ENCODE results near the gene KIF26A. TPM values are rescaled to one million over a fixed set of nuclear protein-coding genes. Genes with fewer than 3 reads are reported as not detected.

Gene KIF26A
- total and polyA plus RNA-seq, 2 donors (not counting 1 experiment from before 2014, with no cell fraction given) = 0.15 TPM; not detected in 1

GRCh38 chr14:104144453-104144790 lies 6.0 kb downstream of the KIF26A start:
- no peak overlapping the region for H3K27ac ChIP-seq (ENCODE audit: low read length in 2 of 2)
- Mint-ChIP-seq H3K27me3 (peaks cover 12% of the 10 kb centered on the region), H3K4me1 (no peaks in the 10 kb centered on the region), H3K4me3 (no peak overlapping the region), H3K27ac (no peak overlapping the region), H3K9me3 (ENCODE audit: insufficient read depth) (no peaks in the 10 kb centered on the region)
- H3K4me1 ChIP-seq (ENCODE audit: control insufficient read depth in 2 of 2, insufficient read depth in 2 of 2, low read length in 2 of 2) = no peaks in the 10 kb centered on the region
- no peaks in the 10 kb centered on the region for H3K79me2 ChIP-seq (ENCODE audit: control insufficient read depth, insufficient read depth, low read length)
- H2AFZ ChIP-seq (ENCODE audit: insufficient read depth, low read depth, low read length, poor library complexity, severe bottlenecking) = no peak overlapping the region
- 79% methylated on average over 4 of the region's 4 CpGs for WGBS (ENCODE audit: insufficient coverage)
- ChIA-PET POLR2A (no interaction called here), CTCF (interaction anchor here (0.9 kb wide), 1 partner anchor 496 kb away, joined by 3 read pairs; no protein-coding TSS in a partner anchor)
- H3K4me3 ChIP-seq (ENCODE audit: control extremely low read depth in 1 of 5, extremely low read depth in 1 of 5, insufficient read depth in 1 of 5, low read depth in 2 of 5, low read length in 4 of 5) = no peak overlapping the region
- H3K4me2 ChIP-seq (replicated peaks; ENCODE audit: low read depth, low read length, poor library complexity, severe bottlenecking) = no peak overlapping the region
- DNase-seq = no peak
- TF ChIP-seq CTCF (IDR thresholded peaks at IDR 0.05) (no peak), EZH2 (IDR thresholded peaks at IDR 0.05; ENCODE audit: borderline replicate concordance, insufficient read depth, low read depth, low read length, poor library complexity, severe bottlenecking) (no peak)
- intact Hi-C loops (cut with micrococcal nuclease) = no loop called here
- H3K9me3 ChIP-seq (ENCODE audit: control extremely low read depth in 1 of 3, control insufficient read depth in 2 of 3, insufficient read depth in 1 of 3, low read length in 2 of 3) = no peaks in the 10 kb centered on the region
- H3K36me3 ChIP-seq (replicated peaks in 1 of 2; ENCODE audit: control extremely low read depth in 1 of 2, control insufficient read depth in 1 of 2, extremely low read depth in 1 of 2, insufficient read depth in 2 of 2, low read length in 1 of 2) = no peaks in the 10 kb centered on the region
- H3K9ac ChIP-seq (ENCODE audit: low read length) = no peak overlapping the region
- H3K27me3 ChIP-seq (replicated peaks in 1 of 4; ENCODE audit: control extremely low read depth in 1 of 4, control insufficient read depth in 3 of 4, insufficient read depth in 4 of 4, low read length in 3 of 4) = peaks cover 0 to 13% (median 1%) of the 10 kb centered on the region in 4 experiments
- no peaks in the 10 kb centered on the region for H4K20me1 ChIP-seq (ENCODE audit: control insufficient read depth, insufficient read depth, low read length, poor library complexity, severe bottlenecking)
- no peak for ATAC-seq (ENCODE audit: low read depth)

GRCh38 chr14:104144911-104145825 lies 6.8 kb downstream of the KIF26A start:
- no peaks in the 10 kb centered on the region for H4K20me1 ChIP-seq (ENCODE audit: control insufficient read depth, insufficient read depth, low read length, poor library complexity, severe bottlenecking)
- ChIA-PET CTCF (interaction anchor here (0.9 kb wide), 1 partner anchor 495 kb away, joined by 3 read pairs; no protein-coding TSS in a partner anchor), POLR2A (no interaction called here)
- Mint-ChIP-seq H3K4me1 (no peaks in the 10 kb centered on the region), H3K27ac (no peak overlapping the region), H3K9me3 (ENCODE audit: insufficient read depth) (no peaks in the 10 kb centered on the region), H3K27me3 (peaks cover 12% of the 10 kb centered on the region), H3K4me3 (no peak overlapping the region)
- WGBS (ENCODE audit: insufficient coverage) = 90% methylated on average over 34 of the region's 37 CpGs
- H3K79me2 ChIP-seq (ENCODE audit: control insufficient read depth, insufficient read depth, low read length) = no peaks in the 10 kb centered on the region
- no peak overlapping the region for H3K4me3 ChIP-seq (ENCODE audit: control extremely low read depth in 1 of 5, extremely low read depth in 1 of 5, insufficient read depth in 1 of 5, low read depth in 2 of 5, low read length in 4 of 5)
- no peak overlapping the region for H2AFZ ChIP-seq (ENCODE audit: insufficient read depth, low read depth, low read length, poor library complexity, severe bottlenecking)
- no peak for DNase-seq
- H3K4me1 ChIP-seq (ENCODE audit: control insufficient read depth in 2 of 2, insufficient read depth in 2 of 2, low read length in 2 of 2) = no peaks in the 10 kb centered on the region
- no peak overlapping the region for H3K4me2 ChIP-seq (replicated peaks; ENCODE audit: low read depth, low read length, poor library complexity, severe bottlenecking)
- no peak for ATAC-seq (ENCODE audit: low read depth)
- no peak overlapping the region for H3K27ac ChIP-seq (ENCODE audit: low read length in 2 of 2)
- TF ChIP-seq CTCF (IDR thresholded peaks at IDR 0.05) (no peak), EZH2 (IDR thresholded peaks at IDR 0.05; ENCODE audit: borderline replicate concordance, insufficient read depth, low read depth, low read length, poor library complexity, severe bottlenecking) (no peak)
- intact Hi-C loops (cut with micrococcal nuclease) = no loop called here
- no peaks in the 10 kb centered on the region for H3K36me3 ChIP-seq (replicated peaks in 1 of 2; ENCODE audit: control extremely low read depth in 1 of 2, control insufficient read depth in 1 of 2, extremely low read depth in 1 of 2, insufficient read depth in 2 of 2, low read length in 1 of 2)
- no peaks in the 10 kb centered on the region for H3K9me3 ChIP-seq (ENCODE audit: control extremely low read depth in 1 of 3, control insufficient read depth in 2 of 3, insufficient read depth in 1 of 3, low read length in 2 of 3)
- H3K9ac ChIP-seq (ENCODE audit: low read length) = no peak overlapping the region
- peaks cover 0 to 6% (median 0%) of the 10 kb centered on the region in 4 experiments for H3K27me3 ChIP-seq (replicated peaks in 1 of 4; ENCODE audit: control extremely low read depth in 1 of 4, control insufficient read depth in 3 of 4, insufficient read depth in 4 of 4, low read length in 3 of 4)
